OCI-LY3 (cell line): ENCODE data around the gene GADD45G.
A peak's percentile ranks its signal among the peaks of the same experiment; 100 is the strongest.

Experiments
- H2AFZ ChIP-seq: fragments of 200-600, 300-600 bp; shearing (Covaris generic); 2 replicates; pipeline ENCODE4 v1.6.0; 2014; ENCODE audit warnings: antibody characterized with exemption, low read depth, low read length
- H3K27ac ChIP-seq: fragments of 200-600, 300-600 bp; sonication (generic); 2 replicates; pipeline ENCODE4 v1.5.1; 2014; ENCODE audit warnings: mild to moderate bottlenecking, low read length, moderate library complexity, mixed read lengths
- H3K27me3 ChIP-seq: fragments of 200-600, 300-600 bp; sonication (generic); 2 replicates; pipeline ENCODE4 v1.6.1; 2014; ENCODE audit warnings: low read depth, low read length, mixed read lengths
- H3K36me3 ChIP-seq: fragments of 200-600, 300-600 bp; sonication (generic); replicated peaks from 2 replicates; pipeline ENCODE3; 2014; ENCODE audit warnings: low read depth, low read length, mixed read lengths
- H3K4me1 ChIP-seq: fragments of 300-600, 200-600 bp; sonication (generic); 2 replicates; pipeline ENCODE4 v1.6.1; 2014; ENCODE audit warnings: low read length, mixed read lengths
- H3K4me2 ChIP-seq: fragments of 200-600, 300-600 bp; sonication (generic); 2 replicates; pipeline ENCODE4 v1.6.1; 2014; ENCODE audit warnings: low read length, mixed read lengths
- H3K4me3 ChIP-seq: fragments of 300-600, 200-600 bp; sonication (generic); 2 replicates; pipeline ENCODE4 v1.5.1; 2014; ENCODE audit warnings: antibody characterized with exemption, mild to moderate bottlenecking, low read length, moderate library complexity
- H3K79me2 ChIP-seq: fragments of 300-600, 200-600 bp; shearing (Covaris generic); 2 replicates; pipeline ENCODE4 v1.6.1; 2014; ENCODE audit warnings: mild to moderate bottlenecking, low read length, mixed read lengths
- H3K9ac ChIP-seq: fragments of 300-600, 200-600 bp; shearing (Covaris generic); 2 replicates; pipeline ENCODE4 v1.6.0; 2014; ENCODE audit warnings: mild to moderate bottlenecking, low read length, moderate library complexity
- H3K9me3 ChIP-seq: fragments of 200-600, 300-600 bp; shearing (Covaris generic); 2 replicates; pipeline ENCODE4 v1.6.1; 2014; ENCODE audit warnings: low read length, mixed read lengths; ENCODE audit not compliant: insufficient read depth
- H4K20me1 ChIP-seq: fragments of 200-600, 300-600 bp; sonication (generic); 2 replicates; pipeline ENCODE4 v1.6.1; 2016; ENCODE audit warnings: low read length, mixed read lengths; ENCODE audit not compliant: insufficient read depth
- CTCF ChIP-seq: fragments of 200-600, 300-600 bp; sonication (generic); IDR thresholded peaks from 2 replicates; pipeline ENCODE4 v1.5.1; 2014; ENCODE audit warnings: antibody characterized with exemption, low read length, low read depth
- EZH2phosphoT487 ChIP-seq: fragments of 200-600 bp; shearing (Covaris generic); IDR thresholded peaks from 2 replicates; pipeline ENCODE4 v1.6.1; 2018; ENCODE audit warnings: antibody characterized with exemption, mixed run types, low read depth

GADD45G gene

GRCh38 chr9:89558196-89558899 lies 46.5 kb upstream of the GADD45G start:
- TF ChIP-seq CTCF (no peak), EZH2phosphoT487 (no peak)
- Histone ChIP-seq H3K4me1 (peaks cover 23% of the 10 kb centered on the region), H3K36me3 (no peaks in the 10 kb centered on the region), H3K4me2 (no peak overlapping the region), H4K20me1 (no peaks in the 10 kb centered on the region), H3K4me3 (no peak overlapping the region), H3K9ac (no peak overlapping the region), H3K9me3 (no peaks in the 10 kb centered on the region), H3K27me3 (peaks cover 29% of the 10 kb centered on the region), H3K27ac (no peak overlapping the region), H3K79me2 (no peaks in the 10 kb centered on the region), H2AFZ (no peak overlapping the region)

- H4K20me1 ChIP-seq = no peaks in the 10 kb centered on the region
- peaks cover 23% of the 10 kb centered on the region for H3K27me3 ChIP-seq
- H3K9ac ChIP-seq = no peak overlapping the region
- H2AFZ ChIP-seq = no peak overlapping the region
- TF ChIP-seq CTCF (no peak), EZH2phosphoT487 (no peak)
- no peak overlapping the region for H3K27ac ChIP-seq
- no peak overlapping the region for H3K4me2 ChIP-seq
- H3K4me3 ChIP-seq = no peak overlapping the region
- no peaks in the 10 kb centered on the region for H3K36me3 ChIP-seq
- H3K9me3 ChIP-seq = no peaks in the 10 kb centered on the region
- H3K79me2 ChIP-seq = no peaks in the 10 kb centered on the region
- H3K4me1 ChIP-seq = peaks cover 23% of the 10 kb centered on the region
Observed at GRCh38 chr9:89558948-89559347, 45.9 kb upstream of the GADD45G start.

- no peaks in the 10 kb centered on the region for H3K79me2 ChIP-seq
Observed at GRCh38 chr9:89562186-89562814, 42.5 kb upstream of the GADD45G start.

GRCh38 chr9:89563571-89564345 lies 41.1 kb upstream of the GADD45G start:
- peaks cover 14% of the 10 kb centered on the region for H3K4me1 ChIP-seq
- no peaks in the 10 kb centered on the region for H3K9me3 ChIP-seq
- H2AFZ ChIP-seq = no peak overlapping the region
- TF ChIP-seq CTCF (no peak; the same call in 1 of the 2 replicates), EZH2phosphoT487 (no peak)
- H3K9ac ChIP-seq = no peak overlapping the region
- no peaks in the 10 kb centered on the region for H3K79me2 ChIP-seq
- no peaks in the 10 kb centered on the region for H3K36me3 ChIP-seq
- H3K4me3 ChIP-seq = no peak overlapping the region
- H4K20me1 ChIP-seq = no peaks in the 10 kb centered on the region
- H3K4me2 ChIP-seq = no peak overlapping the region
- peaks cover 2% of the 10 kb centered on the region; the same call in 1 of the 2 replicates for H3K27me3 ChIP-seq
- H3K27ac ChIP-seq = no peak overlapping the region

More at GRCh38 chr9:89562186-89562814, 42.5 kb upstream of the GADD45G start:
- Histone ChIP-seq H3K27ac (no peak overlapping the region), H3K4me1 (peaks cover 14% of the 10 kb centered on the region), H3K4me3 (no peak overlapping the region), H3K9ac (no peak overlapping the region), H3K36me3 (no peaks in the 10 kb centered on the region), H2AFZ (no peak overlapping the region), H3K4me2 (0 out of 2 replicates have a peak overlapping the region, but pooled peaks have one; percentile 16), H3K27me3 (peaks cover 16% of the 10 kb centered on the region; the same call in 1 of the 2 replicates), H4K20me1 (no peaks in the 10 kb centered on the region), H3K9me3 (no peaks in the 10 kb centered on the region)
- TF ChIP-seq EZH2phosphoT487 = no peak
